Caco-2 (cell line): ENCODE results near the gene CLVS2. TPM values are rescaled to one million over a fixed set of nuclear protein-coding genes. Genes with fewer than 3 reads are reported as not detected.

Experiments used
- BruUV-seq: library from RNA; stranded (reverse); fragments of 400-500 nt; replicated peaks from 2 replicates; lab custom pipeline; 2021; lab: Mats Ljungman, UMichigan
- CTCF ChIA-PET: fragments of 300-600 bp; sonication (Branson Sonifier 250); formaldehyde crosslinking; loops from one replicate; lab custom pipeline; 2022; ENCODE audit warnings: antibody characterized with exemption; lab: Charles Lee
- POLR2A ChIA-PET: fragments of 300-600 bp; sonication (Branson Sonifier 250); formaldehyde crosslinking; loops from one replicate; lab custom pipeline; 2022; ENCODE audit warnings: antibody characterized with exemption; lab: Charles Lee
- DNase-seq, 2 experiments: peaks; one replicate each; pipeline versions ENCODE4 v3.0.0 to v3.0.0-alpha.2; 2020 to 2022
- H3K27me3 ChIP-seq: replicated peaks from 2 replicates; pipeline ENCODE4 v1.6.0; 2011; ENCODE audit warnings: low read length; ENCODE audit not compliant: control insufficient read depth, insufficient read depth
- H3K36me3 ChIP-seq: 2 replicates; pipeline ENCODE4 v1.5.1; 2011; ENCODE audit warnings: low read length; ENCODE audit not compliant: control insufficient read depth, insufficient read depth
- H3K4me1 ChIP-seq: fragments of 250-450 bp; sonication (Bioruptor Pico); 2 replicates; pipeline ENCODE4 v1.5.1; 2020; ENCODE audit warnings: mild to moderate bottlenecking
- H3K4me3 ChIP-seq: 2 replicates; pipeline ENCODE4 v1.5.1; 2011; ENCODE audit warnings: low read depth, mild to moderate bottlenecking, control low read depth, low read length
- H3K9me3 ChIP-seq: fragments of 250-450 bp; sonication (Bioruptor Pico); 2 replicates; pipeline ENCODE4 v1.5.1; 2020; ENCODE audit warnings: mild to moderate bottlenecking, moderate library complexity
- H3K27ac Mint-ChIP-seq: one replicate; pipeline ENCODE4 v1.8.0; 2022; ENCODE audit warnings: mixed read lengths; ENCODE audit not compliant: unreplicated experiment
- H3K27me3 Mint-ChIP-seq: one replicate; pipeline ENCODE4 v1.8.0; 2022; ENCODE audit warnings: mixed read lengths; ENCODE audit not compliant: insufficient read depth, unreplicated experiment
- H3K36me3 Mint-ChIP-seq: one replicate; pipeline ENCODE4 v1.8.0; 2022; ENCODE audit warnings: mild to moderate bottlenecking, mixed read lengths; ENCODE audit not compliant: insufficient read depth, unreplicated experiment
- H3K4me1 Mint-ChIP-seq: one replicate; pipeline ENCODE4 v1.8.0; 2022; ENCODE audit warnings: low read depth, mixed read lengths; ENCODE audit not compliant: unreplicated experiment
- H3K4me3 Mint-ChIP-seq: one replicate; pipeline ENCODE4 v1.8.0; 2022; ENCODE audit warnings: mild to moderate bottlenecking, moderate library complexity, mixed read lengths; ENCODE audit not compliant: unreplicated experiment
- H3K9me3 Mint-ChIP-seq: one replicate; pipeline ENCODE4 v1.8.0; 2022; ENCODE audit warnings: mixed read lengths; ENCODE audit not compliant: unreplicated experiment
- CTCF ChIP-seq, 2 experiments: fragments of 200-600 bp in 1 of 2; IDR thresholded peaks; 1 replicate in 1 of 2; 2 replicates in 1 of 2; pipeline versions ENCODE4 v1.5.1 to v1.8.0; 2011 to 2022; ENCODE audit warnings: antibody characterized with exemption in 1 of 2, control low read depth in 1 of 2, inconsistent platforms in 1 of 2, low read depth in 1 of 2, low read length in 1 of 2, mild to moderate bottlenecking in 1 of 2, moderate library complexity in 1 of 2; ENCODE audit not compliant: insufficient read depth in 1 of 2, severe bottlenecking in 1 of 2, unreplicated experiment in 1 of 2
- intact Hi-C: fragments of 100-400 bp; cut with micrococcal nuclease; formaldehyde crosslinking; loops from one replicate; pipeline ENCODE4 v1.10.0; 2022; ENCODE audit not compliant: unreplicated experiment
- total RNA-seq: library from RNA; stranded (reverse); gene quantifications from 2 replicates; pipeline ENCODE4 v1.2.3, GENCODE V29; 2022

The CLVS2 gene
- total RNA-seq, 1 experiment from 2014 or later, result not detected

- ChIA-PET CTCF (no interaction called here), POLR2A (no interaction called here)
- no peak overlapping the region for H3K4me3 Mint-ChIP-seq
- no peak overlapping the region for H3K27ac Mint-ChIP-seq
- BruUV-seq, result no TSS peak
- intact Hi-C loops, result no loop called here
- no peak for DNase-seq
- H3K9me3 Mint-ChIP-seq, result no peaks in the 10 kb centered on the region
- H3K4me3 ChIP-seq, result no peak overlapping the region
- H3K4me1 ChIP-seq, result no peaks in the 10 kb centered on the region
- no peaks in the 10 kb centered on the region for H3K36me3 ChIP-seq
- no peaks in the 10 kb centered on the region; the same call in 1 of the 2 replicates for H3K9me3 ChIP-seq
- no peak for TF ChIP-seq CTCF (IDR thresholded peaks at IDR 0.05; ENCODE audit: insufficient read depth in 1 of 2, low read depth in 1 of 2, low read length in 1 of 2, severe bottlenecking in 1 of 2, unreplicated experiment in 1 of 2)
- H3K27me3 Mint-ChIP-seq, result peaks cover 3% of the 10 kb centered on the region
- no peaks in the 10 kb centered on the region for H3K4me1 Mint-ChIP-seq
- H3K36me3 Mint-ChIP-seq, result no peaks in the 10 kb centered on the region
- H3K27me3 ChIP-seq, result no peaks in the 10 kb centered on the region
Measured at GRCh38 chr6:123000244-123000770, 4.3 kb downstream of the CLVS2 start.

DNA sequence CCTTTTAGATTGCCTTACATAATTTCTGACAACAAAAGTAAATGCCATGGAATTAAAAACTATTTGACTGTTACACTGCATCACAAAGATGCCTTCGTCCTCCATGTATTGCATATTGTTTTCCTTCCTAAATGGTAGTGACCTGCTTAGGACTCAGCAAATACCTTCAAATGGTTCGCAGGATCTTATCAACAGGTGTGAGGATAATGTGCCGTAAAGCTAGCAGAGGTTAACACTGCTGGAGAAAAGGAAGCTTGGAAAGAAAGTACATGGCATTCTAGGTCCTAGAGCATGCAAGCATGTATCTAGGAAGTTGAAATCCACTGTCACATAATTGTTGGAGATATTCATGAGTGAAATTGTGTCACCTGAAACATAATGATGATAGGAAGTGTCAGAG lies 5.5 kb downstream of the CLVS2 start:
- BruUV-seq, result no TSS peak
- Mint-ChIP-seq H3K9me3 (no peaks in the 10 kb centered on the region), H3K27ac (no peak overlapping the region), H3K4me3 (no peak overlapping the region), H3K4me1 (no peaks in the 10 kb centered on the region), H3K27me3 (peaks cover 3% of the 10 kb centered on the region), H3K36me3 (no peaks in the 10 kb centered on the region)
- Histone ChIP-seq H3K4me3 (no peak overlapping the region), H3K27me3 (no peaks in the 10 kb centered on the region), H3K36me3 (no peaks in the 10 kb centered on the region), H3K9me3 (no peaks in the 10 kb centered on the region; the same call in 1 of the 2 replicates), H3K4me1 (no peaks in the 10 kb centered on the region)
- no peak for TF ChIP-seq CTCF (IDR thresholded peaks at IDR 0.05; ENCODE audit: insufficient read depth in 1 of 2, low read depth in 1 of 2, low read length in 1 of 2, severe bottlenecking in 1 of 2, unreplicated experiment in 1 of 2)
- ChIA-PET CTCF (no interaction called here), POLR2A (no interaction called here)
- no peak for DNase-seq
- intact Hi-C loops, result no loop called here

GRCh38 chr6:123007885-123008284 lies 11.8 kb downstream of the CLVS2 start:
- TF ChIP-seq CTCF (IDR thresholded peaks at IDR 0.05; ENCODE audit: insufficient read depth in 1 of 2, low read depth in 1 of 2, low read length in 1 of 2, severe bottlenecking in 1 of 2, unreplicated experiment in 1 of 2), result no peak
- H3K27me3 Mint-ChIP-seq, result peaks cover 4% of the 10 kb centered on the region
- H3K4me1 ChIP-seq, result no peaks in the 10 kb centered on the region
- no TSS peak for BruUV-seq
- no peak overlapping the region for H3K27ac Mint-ChIP-seq
- H3K9me3 Mint-ChIP-seq, result no peaks in the 10 kb centered on the region
- H3K36me3 Mint-ChIP-seq, result no peaks in the 10 kb centered on the region
- ChIA-PET CTCF (no interaction called here), POLR2A (no interaction called here)
- no peak overlapping the region for H3K4me3 ChIP-seq
- intact Hi-C loops, result no loop called here
- no peaks in the 10 kb centered on the region for H3K9me3 ChIP-seq
- DNase-seq, result no peak
- no peak overlapping the region for H3K4me3 Mint-ChIP-seq
- H3K27me3 ChIP-seq, result no peaks in the 10 kb centered on the region
- no peaks in the 10 kb centered on the region for H3K4me1 Mint-ChIP-seq
- H3K36me3 ChIP-seq, result no peaks in the 10 kb centered on the region
